PC-3 (cell line): ENCODE results near the gene SPOP. TPM values are rescaled to one million over a fixed set of nuclear protein-coding genes. Genes with fewer than 3 reads are reported as not detected.

Experiments used
- ATAC-seq: fragments of 200-7000 bp; cut with Tn5 transposase; 2 replicates; pipeline ENCODE4 v1.9.1; 2020; ENCODE audit warnings: mild to moderate bottlenecking, moderate library complexity
- BruUV-seq: library from RNA; stranded (reverse); fragments of 400-500 nt; replicated peaks from 2 replicates; lab custom pipeline; 2021; lab: Mats Ljungman, UMichigan
- CTCF ChIA-PET: fragments of 300-600 bp; sonication (Branson Sonifier 250); formaldehyde crosslinking; loops from one replicate; lab custom pipeline; 2022; ENCODE audit warnings: antibody characterized with exemption; lab: Charles Lee
- POLR2A ChIA-PET: fragments of 300-600 bp; sonication (Branson Sonifier 250); formaldehyde crosslinking; loops from one replicate; lab custom pipeline; 2022; ENCODE audit warnings: antibody characterized with exemption; ENCODE audit not compliant: unreplicated experiment; lab: Charles Lee
- DNase-seq: peaks from one replicate; pipeline ENCODE4 v3.0.0-alpha.2; 2015
- H2AFZ ChIP-seq: fragments of 300-600 bp; sonication (generic); 2 replicates; pipeline ENCODE4 v1.6.0; 2016; ENCODE audit warnings: antibody characterized with exemption, low read length
- H3F3A ChIP-seq: fragments of 300-600 bp; sonication (generic); one replicate; pipeline ENCODE4 v1.6.0; 2017; ENCODE audit warnings: antibody characterized with exemption, low read length, control low read depth, mild to moderate bottlenecking; ENCODE audit not compliant: unreplicated experiment
- H3K27ac ChIP-seq: fragments of 300-600 bp; sonication (generic); 2 replicates; pipeline ENCODE4 v1.5.1; 2016; ENCODE audit warnings: mild to moderate bottlenecking, low read length
- H3K27me3 ChIP-seq: fragments of 300-600 bp; sonication (generic); 2 replicates; pipeline ENCODE4 v1.6.1; 2016; ENCODE audit warnings: low read length, mixed read lengths
- H3K36me3 ChIP-seq: fragments of 300-600 bp; sonication (generic); 2 replicates; pipeline ENCODE4 v1.6.1; 2016; ENCODE audit warnings: low read depth, mixed run types, low read length, mixed read lengths
- H3K4me1 ChIP-seq: fragments of 300-600 bp; sonication (generic); 2 replicates; pipeline ENCODE4 v1.5.1; 2016; ENCODE audit warnings: low read length; ENCODE audit not compliant: insufficient read depth
- H3K4me2 ChIP-seq: fragments of 300-600 bp; sonication (generic); 2 replicates; pipeline ENCODE4 v1.6.0; 2016; ENCODE audit warnings: low read length
- H3K4me3 ChIP-seq: fragments of 300-600 bp; sonication (generic); 2 replicates; pipeline ENCODE4 v1.5.1; 2016; ENCODE audit warnings: mild to moderate bottlenecking, low read length, mixed read lengths
- H3K79me2 ChIP-seq: fragments of 300-600 bp; sonication (generic); 2 replicates; pipeline ENCODE4 v1.6.1; 2017; ENCODE audit warnings: low read length, mixed read lengths
- H3K9ac ChIP-seq: fragments of 300-600 bp; sonication (generic); 2 replicates; pipeline ENCODE4 v1.6.0; 2016; ENCODE audit warnings: mild to moderate bottlenecking, low read length
- H3K9me2 ChIP-seq: fragments of 300-600 bp; sonication (generic); replicated peaks from 2 replicates; pipeline ENCODE4 v1.6.1; 2016; ENCODE audit warnings: mixed run types, low read length, mixed read lengths
- H3K9me3 ChIP-seq: fragments of 300-600 bp; sonication (generic); 2 replicates; pipeline ENCODE4 v1.6.1; 2016; ENCODE audit warnings: low read length, mixed read lengths
- H4K20me1 ChIP-seq: fragments of 300-600 bp; sonication (generic); 2 replicates; pipeline ENCODE4 v1.6.1; 2016; ENCODE audit warnings: low read length, mixed read lengths
- EZH2 ChIP-seq: fragments of 300-600 bp; sonication (generic); IDR thresholded peaks from one replicate; pipeline ENCODE4 v1.6.1; 2017; ENCODE audit warnings: antibody characterized with exemption, mild to moderate bottlenecking, low read length; ENCODE audit not compliant: unreplicated experiment
- EZH2phosphoT487 ChIP-seq: fragments of 300-600 bp; sonication (generic); IDR thresholded peaks from 2 replicates; pipeline ENCODE4 v1.6.1; 2018; ENCODE audit warnings: mild to moderate bottlenecking, antibody characterized with exemption, low read length, borderline replicate concordance
- intact Hi-C: fragments of 100-400 bp; cut with micrococcal nuclease; formaldehyde crosslinking; loops from 2 replicates; pipeline ENCODE4 v1.9.0; 2023
- total RNA-seq: library from RNA; depleted of rRNA; stranded (reverse); fragments of >200 nt; gene quantifications from 2 replicates; pipeline ENCODE4 v1.2.3, GENCODE V29; 2014
- TF ChIP-seq, protein P1 (sequence below): fragments of 300-600 bp; sonication (generic); conservative IDR thresholded peaks from 2 replicates; pipeline ENCODE4 v1.5.1; 2017; ENCODE audit warnings: antibody characterized with exemption, low read depth, mild to moderate bottlenecking, low read length

SPOP gene
- total RNA-seq, 1 experiment from 2014 or later: 54.7 TPM

DNA sequence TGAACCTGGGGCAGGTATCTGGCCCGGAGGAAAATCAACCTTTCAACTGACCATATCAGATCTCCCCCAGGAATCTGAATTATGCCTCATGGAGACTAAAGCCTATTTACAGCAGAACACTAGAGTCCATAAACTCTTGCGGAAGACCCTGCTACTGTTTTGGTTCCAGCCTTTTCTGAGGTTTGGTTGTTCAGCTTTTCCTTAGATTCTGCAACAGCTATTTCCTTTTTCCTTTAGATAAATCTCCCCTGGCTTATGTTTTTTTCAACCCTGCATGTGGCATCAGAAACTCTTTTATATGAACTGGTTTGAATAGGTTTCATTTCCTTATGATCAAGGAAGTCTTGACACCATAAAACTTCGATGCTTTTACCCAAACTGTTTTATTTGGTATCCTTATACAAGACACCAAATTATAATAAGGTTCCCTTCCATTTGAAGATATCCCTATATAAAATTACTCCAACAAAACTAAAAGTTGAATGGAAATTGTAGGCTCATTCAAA, 13.1 kb downstream of the SPOP start:
- Histone ChIP-seq H3K27ac (no peak overlapping the region), H3K9me2 (no peaks in the 10 kb centered on the region), H3K27me3 (no peaks in the 10 kb centered on the region), H3K9me3 (no peaks in the 10 kb centered on the region), H3K4me3 (no peak overlapping the region), H2AFZ (no peak overlapping the region), H3K4me1 (no peaks in the 10 kb centered on the region), H3K9ac (no peak overlapping the region), H3K36me3 (peaks cover 3% of the 10 kb centered on the region; the same call in 1 of the 2 replicates), H3K79me2 (peaks cover 66% of the 10 kb centered on the region), H4K20me1 (no peaks in the 10 kb centered on the region), H3K4me2 (no peak overlapping the region), H3F3A (no peaks in the 10 kb centered on the region)
- TF ChIP-seq, protein P1, sequence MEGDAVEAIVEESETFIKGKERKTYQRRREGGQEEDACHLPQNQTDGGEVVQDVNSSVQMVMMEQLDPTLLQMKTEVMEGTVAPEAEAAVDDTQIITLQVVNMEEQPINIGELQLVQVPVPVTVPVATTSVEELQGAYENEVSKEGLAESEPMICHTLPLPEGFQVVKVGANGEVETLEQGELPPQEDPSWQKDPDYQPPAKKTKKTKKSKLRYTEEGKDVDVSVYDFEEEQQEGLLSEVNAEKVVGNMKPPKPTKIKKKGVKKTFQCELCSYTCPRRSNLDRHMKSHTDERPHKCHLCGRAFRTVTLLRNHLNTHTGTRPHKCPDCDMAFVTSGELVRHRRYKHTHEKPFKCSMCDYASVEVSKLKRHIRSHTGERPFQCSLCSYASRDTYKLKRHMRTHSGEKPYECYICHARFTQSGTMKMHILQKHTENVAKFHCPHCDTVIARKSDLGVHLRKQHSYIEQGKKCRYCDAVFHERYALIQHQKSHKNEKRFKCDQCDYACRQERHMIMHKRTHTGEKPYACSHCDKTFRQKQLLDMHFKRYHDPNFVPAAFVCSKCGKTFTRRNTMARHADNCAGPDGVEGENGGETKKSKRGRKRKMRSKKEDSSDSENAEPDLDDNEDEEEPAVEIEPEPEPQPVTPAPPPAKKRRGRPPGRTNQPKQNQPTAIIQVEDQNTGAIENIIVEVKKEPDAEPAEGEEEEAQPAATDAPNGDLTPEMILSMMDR: no peak
- TF ChIP-seq EZH2phosphoT487 (no peak), EZH2 (no peak)
- POLR2A ChIA-PET: interaction anchor here (0.6 kb wide), 1 partner anchor 757 kb away, joined by 4 read pairs; the partner anchor contains the start of gene UBE2Z
- CTCF ChIA-PET: no interaction called here
- DNase-seq: no peak
- intact Hi-C loops: no loop called here
- no peak for ATAC-seq
- TSS peak; percentile 14 for BruUV-seq

DNA sequence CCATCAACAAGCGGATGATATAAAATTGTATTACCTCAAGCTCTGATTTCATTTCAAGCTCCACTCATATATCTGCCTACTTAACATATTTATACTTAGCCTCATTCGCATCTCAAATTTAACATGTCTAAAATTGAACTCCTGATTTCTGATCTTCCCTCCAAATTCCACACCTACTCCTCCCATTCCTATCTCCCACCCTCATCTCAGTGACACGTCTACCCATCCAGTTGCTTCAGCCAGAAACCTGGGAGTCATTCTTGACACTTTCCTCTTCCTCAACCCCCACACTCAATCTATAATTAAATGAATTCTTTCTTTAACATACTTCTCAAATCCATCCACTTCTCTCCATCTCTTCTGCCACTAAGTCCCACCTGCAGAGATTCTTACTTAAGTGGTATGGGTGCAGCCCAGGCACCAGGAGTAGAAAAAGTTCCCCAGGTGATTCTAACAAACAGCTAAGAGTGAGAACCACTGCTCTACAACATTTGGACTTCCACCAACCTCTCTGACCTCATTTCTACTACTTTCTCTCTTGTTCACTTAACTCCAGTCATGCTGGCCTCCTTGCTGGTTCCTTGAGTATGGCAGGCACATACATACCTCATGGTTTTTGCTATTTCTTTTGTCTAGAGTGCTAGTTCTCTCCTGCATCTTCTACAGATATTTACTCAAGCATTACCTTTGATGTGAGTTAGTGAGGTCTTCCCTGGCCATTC, 18.1 kb downstream of the SPOP start:
- Histone ChIP-seq H3K27me3 (no peaks in the 10 kb centered on the region), H3K4me2 (no peak overlapping the region), H3K9me2 (no peaks in the 10 kb centered on the region), H3K79me2 (peaks cover 59% of the 10 kb centered on the region), H3K36me3 (peaks cover 2% of the 10 kb centered on the region; the same call in 1 of the 2 replicates), H3F3A (no peaks in the 10 kb centered on the region), H3K4me1 (no peaks in the 10 kb centered on the region), H2AFZ (no peak overlapping the region), H4K20me1 (no peaks in the 10 kb centered on the region), H3K4me3 (no peak overlapping the region), H3K9ac (no peak overlapping the region), H3K9me3 (no peaks in the 10 kb centered on the region), H3K27ac (no peak overlapping the region)
- ChIA-PET POLR2A (no interaction called here), CTCF (no interaction called here)
- no peak for TF ChIP-seq EZH2
- TF ChIP-seq, protein P1: no peak
- no peak for TF ChIP-seq EZH2phosphoT487
- BruUV-seq: no TSS peak
- intact Hi-C loops: no loop called here
- ATAC-seq: no peak
- DNase-seq: no peak

DNA sequence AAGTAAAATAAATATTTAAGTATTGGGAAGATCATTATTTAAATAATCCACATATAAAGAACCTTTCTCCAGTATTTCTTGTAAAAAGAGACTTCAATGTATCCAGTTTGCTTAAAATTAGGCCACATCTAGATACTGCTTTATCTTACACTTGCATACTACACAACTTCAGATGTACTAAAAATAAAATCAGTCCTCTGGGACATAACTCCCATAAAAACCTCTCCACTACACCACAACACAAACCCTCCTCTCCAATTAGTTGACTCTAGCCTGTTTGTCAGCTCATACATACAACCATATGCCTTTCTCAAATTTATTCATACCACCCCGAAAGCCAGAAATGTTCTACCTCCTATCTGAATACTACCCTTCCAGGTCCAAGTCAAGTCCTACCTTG, 21.6 kb downstream of the SPOP start:
- TF ChIP-seq EZH2 (no peak), EZH2phosphoT487 (no peak)
- TF ChIP-seq, protein P1: no peak
- no peak overlapping the region for H2AFZ ChIP-seq
- H3K4me3 ChIP-seq: no peak overlapping the region
- H3K4me1 ChIP-seq: no peaks in the 10 kb centered on the region
- peaks cover 69% of the 10 kb centered on the region for H3K79me2 ChIP-seq
- intact Hi-C loops: no loop called here
- H3K27ac ChIP-seq: no peak overlapping the region
- peaks cover 4% of the 10 kb centered on the region; the same call in 1 of the 2 replicates for H4K20me1 ChIP-seq
- H3F3A ChIP-seq: no peaks in the 10 kb centered on the region
- H3K9ac ChIP-seq: no peak overlapping the region
- CTCF ChIA-PET: no interaction called here
- no TSS peak for BruUV-seq
- H3K27me3 ChIP-seq: no peaks in the 10 kb centered on the region
- no peaks in the 10 kb centered on the region for H3K9me3 ChIP-seq
- DNase-seq (no peak), ATAC-seq (no peak)
- POLR2A ChIA-PET: no interaction called here
- H3K36me3 ChIP-seq: no peaks in the 10 kb centered on the region
- no peaks in the 10 kb centered on the region for H3K9me2 ChIP-seq
- no peak overlapping the region for H3K4me2 ChIP-seq
